Right atrium auricular region (tissue), 2 donors: ENCODE data around the gene MAP7. TPM values are rescaled to one million over a fixed set of nuclear protein-coding genes. Genes with fewer than 3 reads are reported as not detected.

Source experiments
- DNase-seq: peaks from one replicate; pipeline ENCODE4 v3.0.0-alpha.2; 2019; ENCODE audit warnings: low spot score
- H3K27ac ChIP-seq, 2 donors: fragments of 200-600 bp; sonication (generic); 1 replicate in 1 of 2; 2 replicates in 1 of 2; pipeline ENCODE4 v1.5.1; 2016 to 2019
- H3K27me3 ChIP-seq, 2 donors: fragments of 200-600 bp; sonication (generic); one replicate each; pipeline versions ENCODE4 v1.5.1 to v1.6.0; 2017 to 2019
- H3K36me3 ChIP-seq: fragments of 200-600 bp; sonication (generic); one replicate; pipeline ENCODE4 v1.5.1; 2016
- H3K4me1 ChIP-seq, 2 donors: fragments of 200-600 bp; sonication (generic); one replicate each; pipeline versions ENCODE4 v1.5.1 to v1.6.0; 2017 to 2019
- H3K4me3 ChIP-seq, 2 donors: fragments of 200-600 bp; sonication (generic); 1 replicate in 1 of 2; 2 replicates in 1 of 2; pipeline ENCODE4 v1.5.1; 2017 to 2019; ENCODE audit warnings: mild to moderate bottlenecking in 1 of 2, moderate library complexity in 1 of 2
- H3K9me3 ChIP-seq, 2 donors: fragments of 200-600 bp; sonication (generic); one replicate each; pipeline ENCODE4 v1.5.1; 2019
- total RNA-seq, 2 donors: library from RNA; depleted of rRNA; stranded (reverse); fragments of >200 nt; gene quantifications; one replicate each; pipeline ENCODE4 v1.1.0, GENCODE V29; 2016
- TF ChIP-seq, protein P1 (sequence below), 2 donors: fragments of 200-600 bp; sonication (generic); IDR thresholded peaks; one replicate each; pipeline ENCODE4 v1.5.1; 2019; ENCODE audit warnings: antibody characterized with exemption in 2 of 2

MAP7 gene
- total RNA-seq, 2 donors from 2014 or later = 1.0 to 1.3 TPM

GRCh38 chr6:136524339-136524935, 25.8 kb downstream of the MAP7 start:
- Histone ChIP-seq H3K27me3 (no peaks in the 10 kb centered on the region), H3K4me1 (peaks cover 0 to 10% of the 10 kb centered on the region in 2 donors), H3K4me3 (no peak overlapping the region), H3K36me3 (no peaks in the 10 kb centered on the region), H3K9me3 (no peaks in the 10 kb centered on the region), H3K27ac (no peak overlapping the region)
- TF ChIP-seq, protein P1, sequence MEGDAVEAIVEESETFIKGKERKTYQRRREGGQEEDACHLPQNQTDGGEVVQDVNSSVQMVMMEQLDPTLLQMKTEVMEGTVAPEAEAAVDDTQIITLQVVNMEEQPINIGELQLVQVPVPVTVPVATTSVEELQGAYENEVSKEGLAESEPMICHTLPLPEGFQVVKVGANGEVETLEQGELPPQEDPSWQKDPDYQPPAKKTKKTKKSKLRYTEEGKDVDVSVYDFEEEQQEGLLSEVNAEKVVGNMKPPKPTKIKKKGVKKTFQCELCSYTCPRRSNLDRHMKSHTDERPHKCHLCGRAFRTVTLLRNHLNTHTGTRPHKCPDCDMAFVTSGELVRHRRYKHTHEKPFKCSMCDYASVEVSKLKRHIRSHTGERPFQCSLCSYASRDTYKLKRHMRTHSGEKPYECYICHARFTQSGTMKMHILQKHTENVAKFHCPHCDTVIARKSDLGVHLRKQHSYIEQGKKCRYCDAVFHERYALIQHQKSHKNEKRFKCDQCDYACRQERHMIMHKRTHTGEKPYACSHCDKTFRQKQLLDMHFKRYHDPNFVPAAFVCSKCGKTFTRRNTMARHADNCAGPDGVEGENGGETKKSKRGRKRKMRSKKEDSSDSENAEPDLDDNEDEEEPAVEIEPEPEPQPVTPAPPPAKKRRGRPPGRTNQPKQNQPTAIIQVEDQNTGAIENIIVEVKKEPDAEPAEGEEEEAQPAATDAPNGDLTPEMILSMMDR (IDR thresholded peaks at IDR 0.05) = no peak
- DNase-seq = no peak

GRCh38 chr6:136523196-136523595, 27.0 kb downstream of the MAP7 start:
- no peak overlapping the region for H3K27ac ChIP-seq
- H3K36me3 ChIP-seq = no peaks in the 10 kb centered on the region
- H3K27me3 ChIP-seq = no peaks in the 10 kb centered on the region
- DNase-seq = no peak
- H3K4me3 ChIP-seq = no peak overlapping the region
- H3K9me3 ChIP-seq = no peaks in the 10 kb centered on the region
- TF ChIP-seq, protein P1 (IDR thresholded peaks at IDR 0.05) = no peak
- H3K4me1 ChIP-seq = peaks cover 0 to 10% of the 10 kb centered on the region in 2 donors

GRCh38 chr6:136522636-136523035, 27.6 kb downstream of the MAP7 start:
- H3K36me3 ChIP-seq = no peaks in the 10 kb centered on the region

GRCh38 chr6:136521911-136522310, 28.3 kb downstream of the MAP7 start:
- DNase-seq = no peak
- no peak overlapping the region for H3K27ac ChIP-seq
- peaks cover 0 to 9% of the 10 kb centered on the region in 2 donors for H3K4me1 ChIP-seq
- no peaks in the 10 kb centered on the region for H3K27me3 ChIP-seq
- H3K36me3 ChIP-seq = no peaks in the 10 kb centered on the region
- TF ChIP-seq, protein P1 (IDR thresholded peaks at IDR 0.05) = no peak
- no peaks in the 10 kb centered on the region for H3K9me3 ChIP-seq
- no peak overlapping the region for H3K4me3 ChIP-seq

More at GRCh38 chr6:136522636-136523035, 27.6 kb downstream of the MAP7 start:
- peaks cover 0 to 10% of the 10 kb centered on the region in 2 donors for H3K4me1 ChIP-seq
- H3K4me3 ChIP-seq = no peak overlapping the region
- TF ChIP-seq, protein P1 (IDR thresholded peaks at IDR 0.05) = no peak
- no peaks in the 10 kb centered on the region for H3K27me3 ChIP-seq
- DNase-seq = no peak
- H3K27ac ChIP-seq = no peak overlapping the region
- H3K9me3 ChIP-seq = no peaks in the 10 kb centered on the region

- Histone ChIP-seq H3K4me1 (peaks cover 0 to 4% of the 10 kb centered on the region in 2 donors), H3K4me3 (no peak overlapping the region), H3K27me3 (no peaks in the 10 kb centered on the region), H3K9me3 (no peaks in the 10 kb centered on the region), H3K36me3 (no peaks in the 10 kb centered on the region), H3K27ac (no peak overlapping the region)
- no peak for DNase-seq
- TF ChIP-seq, protein P1 (IDR thresholded peaks at IDR 0.05) = no peak
Observed at GRCh38 chr6:136521427-136521826, 28.8 kb downstream of the MAP7 start.

GRCh38 chr6:136520517-136520916, 29.7 kb downstream of the MAP7 start:
- TF ChIP-seq, protein P1 (IDR thresholded peaks at IDR 0.05) = no peak
- Histone ChIP-seq H3K27ac (no peak overlapping the region), H3K9me3 (no peaks in the 10 kb centered on the region), H3K4me1 (no peaks in the 10 kb centered on the region), H3K36me3 (no peaks in the 10 kb centered on the region), H3K4me3 (no peak overlapping the region), H3K27me3 (no peaks in the 10 kb centered on the region)
- no peak for DNase-seq
